Gastroesophageal sphincter (tissue), 3 donors: ENCODE data around the gene IREB2.

Experiments used
- EP300 ChIP-seq: sonication (generic); formaldehyde crosslinking; IDR thresholded peaks from one replicate; pipeline ENCODE4 v1.6.1; 2017; ENCODE audit warnings: antibody characterized with exemption, mild to moderate bottlenecking
- POLR2A ChIP-seq, 2 donors: fragments of 450-650 bp; IDR thresholded peaks; one replicate each; pipeline ENCODE4 v1.6.1; 2017; ENCODE audit warnings: antibody characterized with exemption in 2 of 2, mild to moderate bottlenecking in 2 of 2, moderate library complexity in 1 of 2
- TF ChIP-seq, protein P1 (sequence below), 4 experiments: fragments of 200-600 bp in 2 of 4; fragments of 450-650 bp in 2 of 4; sonication (generic) in 1 of 4; IDR thresholded peaks; one replicate each; pipeline ENCODE4 v1.5.1; 2017 to 2019; ENCODE audit warnings: antibody characterized with exemption in 4 of 4, mild to moderate bottlenecking in 2 of 4, moderate library complexity in 2 of 4

DNA sequence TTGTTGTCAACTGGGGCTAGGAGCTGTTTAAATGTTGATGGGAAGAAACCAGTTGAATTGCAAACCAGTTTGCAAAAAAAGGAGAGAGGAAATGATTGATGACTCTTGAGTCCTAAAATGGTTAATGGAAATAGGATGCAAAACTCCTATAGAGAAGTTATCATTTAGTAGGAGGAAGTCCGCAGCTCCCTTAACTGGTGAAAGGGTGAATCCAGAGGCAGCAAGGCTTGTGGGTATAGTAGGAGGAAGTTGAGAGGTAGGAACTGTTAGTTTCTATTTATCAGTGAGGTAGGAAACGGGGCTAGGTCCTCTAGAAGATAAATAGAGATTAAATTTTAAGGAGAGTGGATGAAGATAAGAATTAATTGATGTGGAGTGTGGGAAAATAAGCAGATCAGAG lies 15.4 kb downstream of the IREB2 start:
- TF ChIP-seq, protein P1, sequence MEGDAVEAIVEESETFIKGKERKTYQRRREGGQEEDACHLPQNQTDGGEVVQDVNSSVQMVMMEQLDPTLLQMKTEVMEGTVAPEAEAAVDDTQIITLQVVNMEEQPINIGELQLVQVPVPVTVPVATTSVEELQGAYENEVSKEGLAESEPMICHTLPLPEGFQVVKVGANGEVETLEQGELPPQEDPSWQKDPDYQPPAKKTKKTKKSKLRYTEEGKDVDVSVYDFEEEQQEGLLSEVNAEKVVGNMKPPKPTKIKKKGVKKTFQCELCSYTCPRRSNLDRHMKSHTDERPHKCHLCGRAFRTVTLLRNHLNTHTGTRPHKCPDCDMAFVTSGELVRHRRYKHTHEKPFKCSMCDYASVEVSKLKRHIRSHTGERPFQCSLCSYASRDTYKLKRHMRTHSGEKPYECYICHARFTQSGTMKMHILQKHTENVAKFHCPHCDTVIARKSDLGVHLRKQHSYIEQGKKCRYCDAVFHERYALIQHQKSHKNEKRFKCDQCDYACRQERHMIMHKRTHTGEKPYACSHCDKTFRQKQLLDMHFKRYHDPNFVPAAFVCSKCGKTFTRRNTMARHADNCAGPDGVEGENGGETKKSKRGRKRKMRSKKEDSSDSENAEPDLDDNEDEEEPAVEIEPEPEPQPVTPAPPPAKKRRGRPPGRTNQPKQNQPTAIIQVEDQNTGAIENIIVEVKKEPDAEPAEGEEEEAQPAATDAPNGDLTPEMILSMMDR (IDR thresholded peaks at IDR 0.05): no peak
- TF ChIP-seq POLR2A (IDR thresholded peaks at IDR 0.05) (no peak), EP300 (no peak)
